Measurements from ENCODE around the gene MRPL58.

- TF ChIP-seq CTCF (IDR thresholded peaks at IDR 0.05) (no peak), POLR2A (IDR thresholded peaks at IDR 0.05) (no peak)
Measured at GRCh38 chr17:75049057-75049456, 36.6 kb downstream of the MRPL58 start.
